CD4-positive, alpha-beta T cell treated with Interleukin-10 for 1 hour (primary cell): ENCODE measurements around the gene EED.
"Not testable (repeated sequence)": the region's sequence is repeated elsewhere in the genome, so short reads cannot be mapped to it uniquely, and the experiment has no call there.

ENCODE experiments used
- DNase-seq: peaks from one replicate; pipeline ENCODE4 v3.0.0-alpha.2; 2020

The EED gene

DNA sequence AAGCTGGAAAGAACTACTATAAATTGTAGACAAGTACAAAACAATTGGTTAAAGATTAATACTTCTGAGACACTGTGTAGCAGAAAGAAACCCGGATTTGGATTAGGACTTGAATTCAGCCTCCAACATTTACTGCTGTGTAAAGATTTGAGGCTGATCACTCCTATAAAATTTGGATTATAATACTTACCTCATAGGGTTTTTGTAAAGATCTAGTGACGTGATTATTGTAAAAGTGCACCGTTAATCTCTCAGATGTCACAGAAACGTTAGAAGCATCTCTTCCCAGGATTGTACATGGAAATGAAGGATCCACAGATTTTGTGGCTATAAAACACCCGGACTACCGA lies 57.2 kb downstream of the EED start:
- no peak for DNase-seq

DNA sequence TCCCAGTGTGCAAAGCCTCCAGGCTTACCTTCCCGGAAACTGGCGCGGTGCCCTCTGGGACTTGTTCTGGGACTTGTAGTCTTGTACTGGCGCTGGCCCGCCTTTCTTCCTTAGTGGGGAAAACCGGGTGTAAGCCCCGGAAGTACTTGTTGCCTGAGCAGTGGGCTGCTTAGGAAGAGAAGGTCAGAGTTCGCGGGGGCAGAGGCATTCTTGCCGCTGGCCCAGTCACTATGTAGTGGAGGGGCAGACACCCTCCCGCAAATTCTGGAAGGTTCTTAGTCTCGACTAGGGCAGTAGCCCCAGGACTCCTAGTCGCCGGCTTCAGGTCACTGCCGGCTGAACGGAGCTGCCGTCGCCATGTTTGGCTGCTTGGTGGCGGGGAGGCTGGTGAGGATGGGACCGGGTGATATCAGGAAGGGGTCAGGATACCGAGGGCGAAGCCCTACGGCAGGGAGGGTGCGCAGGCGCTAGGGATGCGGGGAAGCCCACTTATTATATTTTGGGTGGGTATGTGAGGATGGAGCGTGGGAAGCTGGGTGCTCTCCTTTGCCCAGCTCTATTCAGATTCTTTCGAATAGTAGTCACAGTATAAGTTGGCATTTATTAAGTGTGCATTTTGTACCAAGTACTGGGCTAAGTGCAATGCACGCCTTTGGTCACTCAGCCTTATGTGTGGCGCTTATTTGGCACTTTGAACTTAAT lies 57.7 kb downstream of the EED start, which contains the start of gene HIKESHI:
Gene HIKESHI (plus strand): TSS at position 149 of the 702 bp plus-strand sequence. CDS start 209 bp downstream, at position 358.
- peak; percentile 91 for DNase-seq

DNA sequence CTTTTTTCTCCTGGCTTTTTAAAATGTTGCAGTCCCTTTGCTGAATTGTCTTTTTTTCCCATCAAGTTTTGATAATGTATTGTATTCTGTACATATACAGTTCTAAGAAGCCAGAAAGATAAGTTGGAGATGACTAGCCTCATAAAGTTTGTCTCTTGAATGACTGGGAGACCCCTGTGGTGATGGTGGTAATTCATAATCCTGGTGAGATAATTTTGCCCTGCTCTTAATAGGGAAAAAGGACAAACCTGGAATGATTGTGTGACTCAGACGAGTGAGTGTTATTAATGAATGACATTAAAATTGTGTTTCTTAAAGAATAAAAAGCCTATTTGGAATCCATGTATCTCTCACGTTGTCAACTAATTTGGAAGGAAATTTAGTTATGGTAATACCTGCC lies 58.7 kb downstream of the EED start:
- DNase-seq: no peak

DNA sequence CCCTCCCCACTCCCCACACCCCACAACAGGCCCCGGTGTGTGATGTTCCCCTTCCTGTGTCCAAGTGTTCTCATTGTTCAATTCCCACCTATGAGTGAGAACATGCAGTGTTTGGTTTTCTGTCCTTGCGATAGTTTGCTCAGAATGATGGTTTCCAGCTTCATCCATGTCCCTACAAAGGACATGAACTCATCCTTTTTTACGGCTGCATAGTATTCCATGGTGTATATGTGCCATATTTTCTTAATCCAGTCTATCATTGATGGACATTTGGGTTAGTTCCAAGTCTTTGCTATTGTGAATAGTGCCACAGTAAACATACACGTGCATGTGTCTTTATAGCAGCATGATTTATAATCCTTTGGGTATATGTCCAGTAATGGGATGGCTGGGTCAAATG lies 64.2 kb downstream of the EED start:
- DNase-seq: not testable (repeated sequence)

DNA sequence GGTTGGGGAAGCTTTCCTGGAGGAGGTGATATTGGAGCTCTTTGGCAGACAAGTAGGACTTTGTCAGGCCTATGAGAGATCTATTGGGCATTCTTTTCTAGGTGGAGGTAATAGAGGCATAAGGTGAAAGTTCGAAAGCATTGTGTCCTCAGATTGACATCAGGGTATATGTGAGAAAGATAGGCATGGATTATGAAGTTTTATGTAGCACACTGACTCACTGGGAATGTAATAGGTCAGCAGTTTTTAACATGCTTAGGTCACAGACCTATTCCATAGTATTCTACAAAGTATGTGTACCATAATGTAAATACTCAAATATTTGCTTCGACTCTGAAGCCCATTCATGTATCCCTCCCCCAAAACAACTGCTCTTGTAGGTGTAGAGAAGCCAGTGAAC lies 69.2 kb downstream of the EED start:
- no peak for DNase-seq

DNA sequence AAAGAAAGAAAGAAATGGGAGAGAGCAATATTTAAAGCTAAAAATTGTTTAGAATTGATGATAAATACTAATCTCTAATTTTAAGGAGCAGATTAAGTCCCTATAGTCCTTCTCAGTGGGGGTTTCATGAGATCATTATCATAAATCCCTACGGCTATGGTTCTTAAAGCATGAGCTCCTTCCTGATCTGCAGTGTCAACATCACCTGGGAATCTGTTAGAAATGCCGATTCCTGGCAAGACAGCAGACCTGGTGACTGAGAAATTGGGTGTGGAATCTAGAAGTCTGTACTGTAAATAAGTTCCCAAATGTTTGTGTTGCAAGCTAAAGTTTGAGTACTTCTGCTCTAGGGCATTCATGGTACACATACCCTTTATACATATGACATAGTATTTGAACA lies 70.1 kb downstream of the EED start:
- DNase-seq: no peak
